ENCODE data around the gene MUC5AC. TPM values are rescaled to one million over a fixed set of nuclear protein-coding genes. Genes with fewer than 3 reads are reported as not detected.
"Not testable (repeated sequence)": the region's sequence is repeated elsewhere in the genome, so short reads cannot be mapped to it uniquely, and the experiment has no call there.

MUC5AC gene
- total RNA-seq, 1 donor from 2014 or later, result not detected

- Mint-ChIP-seq H3K27ac (ENCODE audit: unreplicated experiment) (no peak overlapping the region), H3K36me3 (ENCODE audit: low read depth, unreplicated experiment) (no peaks in the 10 kb centered on the region), H3K4me3 (ENCODE audit: unreplicated experiment) (no peak overlapping the region), H3K4me1 (ENCODE audit: unreplicated experiment) (no peaks in the 10 kb centered on the region), H3K9me3 (ENCODE audit: unreplicated experiment) (no peaks in the 10 kb centered on the region), H3K27me3 (ENCODE audit: unreplicated experiment) (peaks cover 5% of the 10 kb centered on the region)
- DNase-seq (ENCODE audit: low spot score), result no peak
- TF ChIP-seq CTCF (IDR thresholded peaks at IDR 0.05; ENCODE audit: unreplicated experiment), result no peak
Observed at GRCh38 chr11:1111545-1112212, 46.1 kb upstream of the MUC5AC start.

GRCh38 chr11:1112351-1113191 lies 45.2 kb upstream of the MUC5AC start:
- H3K9me3 Mint-ChIP-seq (ENCODE audit: unreplicated experiment), result no peaks in the 10 kb centered on the region
- H3K4me3 Mint-ChIP-seq (ENCODE audit: unreplicated experiment), result no peak overlapping the region
- H3K4me1 Mint-ChIP-seq (ENCODE audit: unreplicated experiment), result no peaks in the 10 kb centered on the region
- TF ChIP-seq CTCF (IDR thresholded peaks at IDR 0.05; ENCODE audit: unreplicated experiment), result no peak
- H3K36me3 Mint-ChIP-seq (ENCODE audit: low read depth, unreplicated experiment), result no peaks in the 10 kb centered on the region
- DNase-seq (ENCODE audit: low spot score), result no peak
- peaks cover 5% of the 10 kb centered on the region for H3K27me3 Mint-ChIP-seq (ENCODE audit: unreplicated experiment)
- H3K27ac Mint-ChIP-seq (ENCODE audit: unreplicated experiment), result no peak overlapping the region

- TF ChIP-seq CTCF (IDR thresholded peaks at IDR 0.05; ENCODE audit: unreplicated experiment), result no peak
- no peak for DNase-seq (ENCODE audit: low spot score)
- Mint-ChIP-seq H3K36me3 (ENCODE audit: low read depth, unreplicated experiment) (no peaks in the 10 kb centered on the region), H3K27me3 (ENCODE audit: unreplicated experiment) (peaks cover 5% of the 10 kb centered on the region), H3K4me1 (ENCODE audit: unreplicated experiment) (no peaks in the 10 kb centered on the region), H3K27ac (ENCODE audit: unreplicated experiment) (no peak overlapping the region), H3K9me3 (ENCODE audit: unreplicated experiment) (no peaks in the 10 kb centered on the region), H3K4me3 (ENCODE audit: unreplicated experiment) (no peak overlapping the region)
Observed at GRCh38 chr11:1113405-1114201, 44.1 kb upstream of the MUC5AC start.

- not testable (repeated sequence) for H3K4me1 Mint-ChIP-seq (ENCODE audit: unreplicated experiment); H3K27ac Mint-ChIP-seq (ENCODE audit: unreplicated experiment); H3K4me3 Mint-ChIP-seq (ENCODE audit: unreplicated experiment); DNase-seq (ENCODE audit: low spot score); H3K36me3 Mint-ChIP-seq (ENCODE audit: low read depth, unreplicated experiment); H3K9me3 Mint-ChIP-seq (ENCODE audit: unreplicated experiment)
- H3K27me3 Mint-ChIP-seq (ENCODE audit: unreplicated experiment), result peaks cover 10% of the 10 kb centered on the region
Observed at GRCh38 chr11:1115292-1115691, 42.5 kb upstream of the MUC5AC start.

- no peak for TF ChIP-seq CTCF (IDR thresholded peaks at IDR 0.05; ENCODE audit: unreplicated experiment)
- Mint-ChIP-seq H3K4me1 (ENCODE audit: unreplicated experiment) (no peaks in the 10 kb centered on the region), H3K36me3 (ENCODE audit: low read depth, unreplicated experiment) (no peaks in the 10 kb centered on the region), H3K9me3 (ENCODE audit: unreplicated experiment) (no peaks in the 10 kb centered on the region), H3K27me3 (ENCODE audit: unreplicated experiment) (peaks cover 10% of the 10 kb centered on the region), H3K4me3 (ENCODE audit: unreplicated experiment) (no peak overlapping the region), H3K27ac (ENCODE audit: unreplicated experiment) (no peak overlapping the region)
- no peak for DNase-seq (ENCODE audit: low spot score)
Observed at GRCh38 chr11:1116104-1116503, 41.6 kb upstream of the MUC5AC start.
